Osteoblast (primary cell): ENCODE results near the gene PRR15. TPM values are rescaled to one million over a fixed set of nuclear protein-coding genes. Genes with fewer than 3 reads are reported as not detected.

Experiments used
- DNase-seq: peaks from one replicate; pipeline ENCODE4 v3.0.0; 2011; ENCODE audit warnings: low spot score, mixed read lengths; ENCODE audit not compliant: insufficient read length; ENCODE audit errors: missing footprints
- H2AFZ ChIP-seq: 2 replicates; pipeline ENCODE4 v1.6.0; 2011; ENCODE audit warnings: mild to moderate bottlenecking, low read length
- H3K27ac ChIP-seq: 2 replicates; pipeline ENCODE4 v1.5.1; 2011; ENCODE audit warnings: mild to moderate bottlenecking, low read depth, low read length, moderate library complexity
- H3K27me3 ChIP-seq: 2 replicates; pipeline ENCODE4 v1.6.0; 2012; ENCODE audit warnings: mild to moderate bottlenecking, control low read depth, inconsistent platforms, low read length, moderate library complexity; ENCODE audit not compliant: insufficient read depth
- H3K36me3 ChIP-seq: 2 replicates; pipeline ENCODE4 v1.5.1; 2011; ENCODE audit warnings: mild to moderate bottlenecking, low read length, control low read depth, moderate library complexity; ENCODE audit not compliant: insufficient read depth
- H3K4me1 ChIP-seq: 2 replicates; pipeline ENCODE4 v1.5.1; 2011; ENCODE audit warnings: mild to moderate bottlenecking, low read length, control low read depth, moderate library complexity; ENCODE audit not compliant: insufficient read depth
- H3K4me2 ChIP-seq: 2 replicates; pipeline ENCODE4 v1.6.0; 2011; ENCODE audit warnings: mild to moderate bottlenecking, low read length; ENCODE audit not compliant: insufficient read depth
- H3K4me3 ChIP-seq: fragments of 200-600 bp; sonication (generic); 3 replicates; pipeline ENCODE4 v1.5.1; 2012; ENCODE audit warnings: mild to moderate bottlenecking, low read length, inconsistent platforms; ENCODE audit not compliant: insufficient read depth
- H3K79me2 ChIP-seq: 2 replicates; pipeline ENCODE4 v1.6.0; 2012; ENCODE audit warnings: mild to moderate bottlenecking, low read length, control low read depth, inconsistent platforms; ENCODE audit not compliant: insufficient read depth
- H3K9me3 ChIP-seq: 2 replicates; pipeline ENCODE4 v1.5.1; 2011; ENCODE audit warnings: low read depth, low read length, control low read depth
- H4K20me1 ChIP-seq: 2 replicates; pipeline ENCODE4 v1.6.0; 2012; ENCODE audit warnings: mild to moderate bottlenecking, low read length, control low read depth; ENCODE audit not compliant: insufficient read depth
- CTCF ChIP-seq: IDR thresholded peaks from 2 replicates; pipeline ENCODE4 v1.5.1; 2011; ENCODE audit warnings: mild to moderate bottlenecking, low read depth, low read length, moderate library complexity; ENCODE audit errors: extremely low read depth
- total RNA-seq: library from RNA; depleted of rRNA; stranded (reverse); fragments of >200 nt; gene quantifications from 2 replicates; pipeline ENCODE4 v1.2.3, GENCODE V29; 2012

PRR15 gene
- total RNA-seq, 1 donor: 1.1 TPM

DNA sequence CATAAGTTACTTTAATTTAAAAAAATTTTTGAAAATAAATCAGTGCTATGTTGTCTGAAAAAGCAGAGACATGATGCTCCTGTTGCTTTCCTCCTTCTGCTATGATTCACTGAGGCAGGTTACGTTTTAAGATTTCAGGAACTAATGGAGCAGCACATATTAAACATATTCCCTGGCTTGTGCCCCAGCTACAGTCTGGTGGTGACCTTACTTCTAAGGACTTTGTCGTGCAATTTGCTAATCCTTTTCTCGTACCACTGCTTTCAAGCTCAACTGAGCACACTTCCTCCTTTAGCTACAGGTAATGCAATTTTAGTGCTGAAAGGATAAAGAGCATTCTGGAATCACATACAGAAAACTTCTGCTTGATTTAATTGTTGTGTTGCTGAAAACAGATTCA is 16.2 kb upstream of the PRR15 start:
- Histone ChIP-seq H3K36me3 (no peaks in the 10 kb centered on the region), H3K79me2 (no peaks in the 10 kb centered on the region), H3K9me3 (no peaks in the 10 kb centered on the region), H3K27ac (no peak overlapping the region), H3K4me2 (no peak overlapping the region), H4K20me1 (no peaks in the 10 kb centered on the region), H3K27me3 (peaks cover under 1% of the 10 kb centered on the region), H3K4me1 (no peaks in the 10 kb centered on the region), H3K4me3 (no peak overlapping the region), H2AFZ (no peak overlapping the region)
- no peak for DNase-seq
- no peak for TF ChIP-seq CTCF

- Histone ChIP-seq H3K9me3 (no peaks in the 10 kb centered on the region), H3K4me1 (no peaks in the 10 kb centered on the region), H3K27me3 (peaks cover 5% of the 10 kb centered on the region), H3K4me2 (no peak overlapping the region), H3K36me3 (no peaks in the 10 kb centered on the region), H4K20me1 (no peaks in the 10 kb centered on the region), H3K79me2 (no peaks in the 10 kb centered on the region), H3K4me3 (no peak overlapping the region), H2AFZ (no peak overlapping the region), H3K27ac (no peak overlapping the region)
- DNase-seq: no peak
- TF ChIP-seq CTCF: no peak
Measured at GRCh38 chr7:29548823-29549222, 14.8 kb upstream of the PRR15 start.

GRCh38 chr7:29552392-29552791 is 11.2 kb upstream of the PRR15 start:
- TF ChIP-seq CTCF: no peak
- H3K79me2 ChIP-seq: no peaks in the 10 kb centered on the region
- no peak overlapping the region for H2AFZ ChIP-seq
- no peak for DNase-seq
- peaks cover 7% of the 10 kb centered on the region for H3K27me3 ChIP-seq
- no peak overlapping the region for H3K4me3 ChIP-seq
- no peak overlapping the region for H3K4me2 ChIP-seq
- H3K9me3 ChIP-seq: no peaks in the 10 kb centered on the region
- H4K20me1 ChIP-seq: no peaks in the 10 kb centered on the region
- no peaks in the 10 kb centered on the region for H3K4me1 ChIP-seq
- no peak overlapping the region for H3K27ac ChIP-seq
- H3K36me3 ChIP-seq: no peaks in the 10 kb centered on the region

- H3K79me2 ChIP-seq: no peaks in the 10 kb centered on the region
- no peaks in the 10 kb centered on the region for H3K9me3 ChIP-seq
- H2AFZ ChIP-seq: no peak overlapping the region
- no peaks in the 10 kb centered on the region for H3K36me3 ChIP-seq
- no peak for TF ChIP-seq CTCF
- H4K20me1 ChIP-seq: no peaks in the 10 kb centered on the region
- no peaks in the 10 kb centered on the region for H3K4me1 ChIP-seq
- peaks cover 7% of the 10 kb centered on the region for H3K27me3 ChIP-seq
- H3K4me3 ChIP-seq: no peak overlapping the region
- H3K27ac ChIP-seq: no peak overlapping the region
- no peak overlapping the region for H3K4me2 ChIP-seq
- no peak for DNase-seq
Measured at GRCh38 chr7:29555061-29555460, 8.6 kb upstream of the PRR15 start.
